ENCODE results near the gene MORN1.
A peak's percentile ranks its signal among the peaks of the same experiment; 100 is the strongest.
"Not testable (repeated sequence)": the region's sequence is repeated elsewhere in the genome, so short reads cannot be mapped to it uniquely, and the experiment has no call there.

The MORN1 gene

DNA sequence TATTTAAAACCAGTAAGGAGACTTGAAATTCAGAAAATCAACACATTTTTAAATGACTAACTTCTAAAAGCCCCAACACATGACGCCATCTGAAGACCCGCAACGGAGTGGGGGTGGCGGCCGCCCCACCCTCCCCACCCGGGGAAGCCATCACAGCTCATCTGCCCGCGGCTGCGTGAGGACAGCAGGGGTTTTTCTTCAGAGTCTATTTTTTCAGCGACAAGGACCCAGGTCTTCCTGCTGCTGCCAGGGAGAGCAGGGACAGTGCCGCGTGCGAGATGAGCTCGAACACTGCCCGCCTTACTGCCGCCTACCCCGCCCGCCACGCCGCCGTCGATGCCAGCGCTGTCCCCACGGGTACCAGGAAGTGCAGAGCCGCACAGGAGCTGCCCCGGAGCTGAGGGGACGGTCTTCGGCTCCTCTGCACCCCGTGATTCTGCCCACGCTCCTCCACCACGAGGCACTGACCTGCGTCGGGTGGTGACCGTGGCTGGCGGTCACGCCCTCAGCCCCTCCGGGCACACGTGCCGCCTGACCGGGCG, 84.2 kb downstream of the MORN1 start:
- DNase-seq (ENCODE audit: low read depth, low spot score), result no peak

DNA sequence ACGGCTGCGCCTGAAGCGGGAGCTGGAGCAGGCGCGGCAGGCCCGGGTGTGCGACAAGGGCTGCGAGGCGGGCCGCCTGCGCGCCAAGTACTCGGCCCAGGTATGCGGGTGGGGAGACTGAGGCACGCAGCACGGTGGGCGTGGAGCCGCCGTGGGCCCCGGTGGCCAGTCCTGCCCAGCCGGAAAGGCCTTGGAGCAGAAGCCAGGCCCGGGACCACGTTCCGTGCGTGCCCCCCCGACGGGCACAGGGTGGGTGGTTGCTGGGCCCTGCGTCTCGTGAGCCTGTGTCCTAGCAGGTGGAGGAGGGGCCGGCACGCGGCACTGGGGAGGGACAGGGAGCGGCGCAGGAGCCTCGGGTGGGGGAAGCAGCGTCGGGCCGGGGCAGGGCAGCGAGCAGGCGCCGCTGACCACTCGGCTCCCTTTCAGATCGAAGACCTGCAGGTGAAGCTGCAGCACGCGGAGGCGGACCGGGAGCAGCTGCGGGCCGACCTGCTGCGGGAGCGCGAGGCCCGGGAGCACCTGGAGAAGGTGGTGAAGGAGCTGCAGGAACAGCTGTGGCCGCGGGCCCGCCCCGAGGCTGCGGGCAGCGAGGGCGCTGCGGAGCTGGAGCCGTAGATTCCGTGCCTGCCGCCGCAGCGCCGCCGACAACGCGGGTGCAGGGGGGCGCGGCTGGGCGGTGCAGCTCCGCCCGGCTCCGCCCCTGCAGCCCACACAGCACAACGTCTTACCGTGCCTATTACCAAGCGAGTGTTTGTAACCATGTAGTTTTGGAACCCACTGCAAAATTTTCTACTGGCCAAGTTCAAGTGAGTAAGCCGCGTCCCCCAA, 85.0 kb downstream of the MORN1 start:
- peak; percentile 74 for DNase-seq (ENCODE audit: low read depth, low spot score)

DNA sequence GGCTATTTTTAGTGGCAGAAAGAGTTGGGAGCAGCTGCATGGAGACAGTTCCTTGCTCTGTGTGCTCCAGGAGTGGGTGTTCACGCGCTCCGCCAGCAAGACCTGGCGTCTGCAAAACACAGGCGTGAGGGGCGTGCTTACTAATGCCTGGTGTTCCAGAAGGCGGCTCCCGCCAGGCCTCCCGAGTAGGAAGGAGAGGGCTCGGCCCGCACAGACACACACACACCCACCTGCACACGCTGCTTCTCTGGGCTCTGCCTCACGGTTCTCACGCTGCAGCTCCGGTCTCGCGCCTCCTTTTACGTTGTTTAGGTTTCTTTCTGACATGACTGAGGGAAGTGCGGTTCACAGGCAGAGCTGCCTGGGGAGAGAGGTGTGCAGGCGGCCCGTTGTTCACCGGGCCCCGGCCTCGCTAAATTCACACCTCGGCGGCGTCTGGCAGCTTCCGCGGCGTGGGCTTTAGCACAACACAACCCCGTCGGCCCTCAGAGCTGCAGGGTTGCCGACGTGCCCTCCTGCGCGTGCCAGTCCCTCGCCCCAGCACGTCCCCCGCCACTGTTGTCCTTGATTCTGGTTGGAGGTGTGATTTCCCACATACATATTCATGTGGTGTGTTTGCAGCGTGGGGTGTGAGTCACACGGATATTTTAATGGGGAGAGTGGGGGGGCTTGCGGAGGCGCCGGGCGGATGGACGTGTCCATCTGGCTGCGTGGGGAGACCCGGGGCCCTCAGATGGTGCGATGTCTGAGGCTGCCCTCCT, 86.3 kb downstream of the MORN1 start:
- peak; percentile 55 for DNase-seq (ENCODE audit: low read depth, low spot score)

DNA sequence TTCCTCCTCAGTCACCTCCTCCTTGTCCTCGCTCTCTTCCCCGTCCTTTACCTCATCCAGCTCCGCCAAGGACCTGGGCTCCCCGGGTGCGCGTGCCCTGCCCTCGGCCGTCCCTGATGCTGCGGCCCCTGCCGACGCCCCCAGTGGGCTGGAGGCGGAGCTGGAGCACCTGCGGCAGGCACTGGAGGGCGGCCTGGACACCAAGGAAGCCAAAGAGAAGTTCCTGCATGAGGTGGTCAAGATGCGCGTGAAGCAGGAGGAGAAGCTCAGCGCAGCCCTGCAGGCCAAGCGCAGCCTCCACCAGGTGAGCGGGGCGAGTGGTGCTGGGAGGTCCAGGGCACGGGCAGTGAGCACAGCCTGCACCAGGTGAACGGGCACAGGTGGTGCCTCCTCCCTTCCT, 87.1 kb downstream of the MORN1 start:
- no peak for DNase-seq (ENCODE audit: low read depth, low spot score)

DNA sequence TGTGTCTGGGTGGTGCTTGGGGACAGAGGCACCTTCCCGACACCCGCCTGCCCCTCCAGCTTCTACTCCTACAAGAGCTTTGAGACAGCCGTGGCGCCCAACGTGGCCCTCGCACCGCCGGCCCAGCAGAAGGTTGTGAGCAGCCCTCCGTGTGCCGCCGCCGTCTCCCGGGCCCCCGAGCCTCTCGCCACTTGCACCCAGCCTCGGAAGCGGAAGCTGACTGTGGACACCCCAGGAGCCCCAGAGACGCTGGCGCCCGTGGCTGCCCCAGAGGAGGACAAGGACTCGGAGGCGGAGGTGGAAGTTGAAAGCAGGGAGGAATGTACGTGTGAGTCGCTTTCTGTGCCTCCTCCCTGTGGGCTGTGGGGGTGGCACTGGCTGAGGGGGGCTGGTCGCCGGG, 87.6 kb downstream of the MORN1 start:
- DNase-seq (ENCODE audit: low read depth, low spot score), result no peak

DNA sequence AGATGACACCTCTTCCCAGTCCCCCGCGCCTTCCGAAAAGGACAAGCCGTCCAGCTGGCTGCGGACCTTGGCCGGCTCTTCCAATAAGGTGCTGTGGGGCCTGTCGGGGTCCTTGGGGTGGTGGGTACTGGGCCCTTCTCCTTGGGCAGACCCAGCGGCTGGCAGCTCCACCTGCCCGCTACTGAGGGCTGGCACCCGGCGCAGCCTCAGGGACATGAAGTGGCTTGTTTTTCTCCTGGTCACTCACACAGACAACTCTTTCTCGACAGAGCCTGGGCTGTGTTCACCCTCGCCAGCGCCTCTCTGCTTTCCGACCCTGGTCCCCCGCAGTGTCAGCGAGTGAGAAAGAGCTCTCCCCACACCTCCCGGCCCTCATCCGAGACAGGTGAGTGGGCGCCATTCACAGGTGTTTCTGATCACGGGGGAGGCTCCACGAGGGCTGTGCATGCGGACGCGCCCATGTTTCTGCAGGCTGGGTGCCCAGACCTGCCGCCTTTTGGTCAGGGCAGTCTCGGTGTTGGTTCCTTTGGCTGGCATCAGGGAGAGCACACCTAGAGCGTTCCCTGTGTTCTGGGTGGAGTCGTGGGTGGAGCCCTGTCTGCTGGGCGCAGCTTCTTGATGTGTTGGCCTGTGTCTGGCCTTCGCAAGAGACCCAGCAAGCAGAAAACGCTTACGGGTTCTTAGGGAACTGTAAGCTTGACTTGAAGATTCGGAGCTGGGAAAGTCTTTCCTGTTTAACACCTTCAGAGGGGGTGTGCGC, 88.2 kb downstream of the MORN1 start:
- DNase-seq (ENCODE audit: low read depth, low spot score), result no peak

DNA sequence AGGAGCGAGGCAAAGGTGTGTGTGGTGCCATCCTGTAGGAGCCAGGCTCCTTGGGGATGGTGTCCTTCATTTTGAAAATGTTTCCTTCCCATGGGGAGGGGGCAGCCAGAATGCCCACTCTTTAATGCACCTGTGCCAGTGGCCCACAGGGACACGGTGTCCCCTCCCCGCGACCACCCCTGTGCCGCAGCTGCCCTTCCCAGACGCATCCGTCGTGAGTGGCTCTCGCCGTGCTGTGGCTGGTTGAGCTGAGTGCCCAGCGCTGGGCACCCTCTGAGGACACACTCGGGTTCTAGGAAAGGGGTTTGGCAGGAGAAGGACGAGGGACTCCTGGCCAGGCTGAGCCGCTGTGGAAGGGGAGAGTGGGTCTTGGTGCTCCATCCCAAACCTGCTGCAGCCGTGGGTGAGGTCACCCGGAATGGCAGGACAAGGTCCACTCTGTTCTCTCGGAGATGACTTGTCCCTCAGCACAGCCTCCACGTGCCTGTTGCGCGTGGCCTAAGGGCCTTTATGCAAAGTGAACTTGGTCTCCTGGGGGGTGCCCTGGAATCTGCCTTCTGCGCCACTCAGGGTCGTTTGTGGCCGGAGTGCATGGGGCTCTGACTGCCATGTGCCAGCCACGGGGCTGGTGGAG, 88.9 kb downstream of the MORN1 start:
- no peak for DNase-seq (ENCODE audit: low read depth, low spot score)

DNA sequence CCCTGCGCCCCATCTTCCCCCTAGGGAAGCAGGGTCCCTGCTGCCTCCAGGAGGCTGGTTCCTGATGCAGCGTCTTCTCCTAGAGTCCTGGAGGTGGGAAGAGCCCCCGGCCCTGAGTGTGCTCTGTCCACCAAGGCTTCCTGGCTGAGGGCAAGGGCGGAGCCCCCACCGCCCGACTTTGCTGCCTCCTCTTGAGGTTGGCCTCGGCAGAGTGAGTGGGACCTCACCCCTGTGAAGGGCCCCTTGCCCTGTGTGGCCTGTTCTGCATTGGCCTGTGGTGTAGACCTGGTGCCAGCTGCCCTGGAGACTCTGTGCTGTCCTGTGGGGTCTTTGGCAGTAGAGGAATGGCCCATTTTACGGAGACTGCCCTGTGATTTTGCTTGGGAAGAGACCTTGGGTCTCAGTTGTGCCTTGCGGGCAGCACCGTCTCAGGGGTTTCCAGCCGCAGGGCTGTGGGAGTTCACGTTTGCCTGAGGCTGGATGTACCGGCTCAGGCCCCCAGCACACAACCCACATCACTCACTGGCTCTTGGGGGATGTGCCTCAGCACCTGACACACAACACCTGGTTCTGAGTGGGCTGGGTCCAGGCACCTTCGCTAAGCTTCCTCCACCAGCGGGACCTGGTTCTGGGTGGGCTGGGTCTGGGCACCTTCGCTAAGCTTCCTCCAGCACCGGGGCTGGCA, 89.6 kb downstream of the MORN1 start:
- no peak for DNase-seq (ENCODE audit: low read depth, low spot score)

DNA sequence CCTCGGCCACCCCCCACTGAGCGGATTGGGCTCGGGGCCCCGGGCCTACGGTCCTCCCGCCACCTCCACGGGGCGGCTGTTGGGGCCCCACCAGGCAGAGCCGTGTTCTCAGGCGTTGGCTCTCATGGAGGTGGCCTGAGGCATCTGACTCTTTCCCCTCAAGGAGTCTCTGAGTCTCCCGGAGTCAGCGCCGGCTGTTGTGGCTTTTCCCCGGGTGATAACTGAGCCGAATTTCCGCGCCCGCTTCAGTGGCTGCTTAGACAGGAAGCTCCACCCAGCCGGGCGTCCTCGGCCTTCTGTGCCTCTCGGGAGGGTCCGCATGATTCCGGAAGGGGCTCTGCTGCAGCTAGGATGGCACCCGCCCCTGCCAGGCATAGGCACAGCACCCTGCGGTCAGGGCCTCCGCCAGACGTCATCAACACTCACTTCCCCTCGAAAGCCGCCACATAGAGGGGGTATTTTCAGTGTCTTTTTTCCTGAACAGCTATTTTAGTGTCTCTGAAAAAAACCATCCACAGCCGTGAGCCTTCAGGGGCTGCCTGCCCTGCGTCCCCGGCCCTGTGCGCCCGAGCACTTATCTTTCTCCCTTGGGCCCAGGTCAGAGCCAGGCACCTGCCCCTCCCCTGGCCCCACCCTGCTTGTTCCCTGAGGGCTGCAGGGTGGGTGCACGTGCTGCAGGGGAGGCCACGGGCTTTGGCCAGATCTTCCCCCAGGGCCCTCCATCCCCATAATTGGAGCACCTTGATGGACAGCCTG, 90.3 kb downstream of the MORN1 start:
- DNase-seq (ENCODE audit: low read depth, low spot score), result no peak

DNA sequence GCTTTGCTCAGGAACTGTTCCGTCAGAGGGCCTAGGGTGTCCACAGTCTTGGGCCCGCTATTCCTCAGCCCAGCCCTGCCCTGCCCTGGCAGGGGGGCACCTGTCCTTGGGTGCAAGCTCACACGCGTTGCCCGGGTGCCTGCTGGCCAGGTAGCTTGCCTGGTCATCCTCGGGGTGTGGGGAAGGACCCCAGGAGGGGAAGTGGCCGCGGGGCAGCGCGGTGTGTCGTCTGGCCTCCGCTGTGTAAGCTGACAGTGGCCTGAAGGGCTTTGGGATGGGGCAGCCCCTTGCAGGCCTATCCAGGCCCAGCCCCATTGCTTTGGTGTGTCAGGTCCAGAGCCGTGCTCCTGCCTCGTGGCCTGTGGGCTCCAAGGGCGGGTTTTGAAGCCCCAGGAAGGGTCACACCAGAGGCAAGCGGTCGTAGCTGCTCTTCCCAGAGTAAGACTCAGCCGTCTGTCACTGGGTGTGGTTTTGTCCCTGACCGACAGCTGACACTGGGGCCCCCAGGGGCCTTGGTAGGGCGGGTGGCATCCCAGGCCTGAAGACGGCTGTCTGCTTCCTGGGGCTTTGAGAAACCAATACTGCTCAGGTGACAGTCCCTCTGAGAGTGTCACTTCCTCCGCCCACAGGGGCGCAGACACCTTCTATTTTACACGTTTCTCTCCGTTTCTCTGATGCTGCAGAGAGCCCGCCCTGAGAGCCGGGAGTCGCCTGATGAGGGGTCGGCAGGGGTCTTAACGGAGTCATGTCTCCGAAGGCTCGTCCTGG, 91.2 kb downstream of the MORN1 start:
- DNase-seq (ENCODE audit: low read depth, low spot score), result no peak

DNA sequence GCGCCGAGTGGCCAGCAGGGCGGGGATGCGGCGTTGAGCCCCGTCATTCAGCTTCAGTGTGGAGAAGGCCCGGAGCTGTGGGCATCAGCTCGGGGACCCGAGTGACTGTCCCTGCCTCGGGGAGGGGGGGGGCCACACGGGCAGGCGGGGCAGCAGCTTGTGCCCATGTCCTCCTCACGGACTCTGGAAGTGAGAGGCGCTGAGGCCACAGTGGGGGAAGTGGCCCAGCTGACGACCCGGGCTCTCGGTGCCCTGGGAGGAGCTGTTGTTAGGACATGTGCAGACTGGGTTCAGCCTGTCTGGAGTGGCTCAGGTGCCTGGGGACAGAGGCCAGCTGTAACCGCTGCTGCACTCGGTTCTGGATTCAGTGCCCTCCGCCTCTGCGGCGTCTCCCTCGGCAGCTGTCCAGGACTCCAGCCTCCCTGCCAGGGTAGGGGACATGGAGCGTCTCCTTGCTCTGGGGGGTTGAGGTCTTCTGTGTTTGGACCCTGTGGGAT, 92.2 kb downstream of the MORN1 start:
- no peak for DNase-seq (ENCODE audit: low read depth, low spot score)

DNA sequence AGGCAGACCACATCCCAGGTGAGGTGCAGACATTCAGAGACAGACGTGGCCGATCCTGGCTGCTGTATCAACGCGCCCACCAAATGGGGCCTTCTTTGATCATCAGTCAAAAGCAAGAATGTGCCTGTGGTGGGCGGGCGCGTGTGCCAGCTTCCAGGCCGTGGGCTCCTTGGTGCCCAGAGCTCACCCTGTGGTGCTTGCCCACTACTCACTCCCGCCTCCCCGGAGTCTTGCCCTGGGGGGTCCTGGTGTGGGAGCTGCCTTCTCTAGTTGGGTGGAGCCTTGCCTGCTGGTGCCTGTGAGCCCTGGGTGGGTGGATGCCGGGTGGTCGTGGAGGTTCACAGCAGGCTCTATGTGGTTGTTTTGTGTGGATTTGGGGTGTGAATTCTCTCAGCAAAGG, 92.7 kb downstream of the MORN1 start:
- DNase-seq (ENCODE audit: low read depth, low spot score), result no peak

DNA sequence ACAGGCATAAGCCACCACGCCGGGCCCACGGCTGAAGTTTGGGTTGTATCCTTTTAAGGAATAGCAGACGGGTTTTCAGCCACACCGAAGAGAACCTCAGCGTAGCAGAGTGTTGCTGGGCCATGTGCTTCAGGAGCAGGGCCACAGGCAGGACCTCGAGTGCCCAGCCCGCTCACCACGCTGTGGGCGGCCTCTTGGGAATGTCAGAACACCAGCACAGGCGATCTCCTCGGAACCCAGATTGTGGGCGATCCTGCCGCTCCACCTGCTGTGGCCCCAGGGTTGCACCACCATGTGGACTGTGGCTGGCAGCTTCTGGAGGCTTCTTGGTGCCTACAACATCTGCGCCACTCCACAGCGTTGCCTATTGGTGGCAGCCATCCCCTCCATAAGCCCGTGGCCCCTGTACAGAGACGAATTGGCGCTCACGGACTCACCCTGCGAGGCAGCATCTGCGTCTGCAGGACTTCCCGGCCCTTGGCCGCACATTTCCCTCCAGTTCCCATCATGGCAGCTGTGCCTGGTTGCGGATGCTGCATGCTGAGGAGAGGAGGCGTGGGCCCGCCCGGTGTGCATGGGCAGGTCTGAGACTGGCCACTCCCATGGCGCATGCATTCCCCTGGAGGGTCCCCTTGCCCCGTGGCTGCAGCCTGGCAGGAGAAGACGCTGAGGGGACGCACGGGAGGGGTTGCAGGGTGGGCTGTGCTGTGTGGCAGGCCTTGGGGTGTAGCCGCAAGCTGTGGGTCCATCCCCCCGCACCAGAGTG, 93.9 kb downstream of the MORN1 start:
- no peak for DNase-seq (ENCODE audit: low read depth, low spot score)

DNA sequence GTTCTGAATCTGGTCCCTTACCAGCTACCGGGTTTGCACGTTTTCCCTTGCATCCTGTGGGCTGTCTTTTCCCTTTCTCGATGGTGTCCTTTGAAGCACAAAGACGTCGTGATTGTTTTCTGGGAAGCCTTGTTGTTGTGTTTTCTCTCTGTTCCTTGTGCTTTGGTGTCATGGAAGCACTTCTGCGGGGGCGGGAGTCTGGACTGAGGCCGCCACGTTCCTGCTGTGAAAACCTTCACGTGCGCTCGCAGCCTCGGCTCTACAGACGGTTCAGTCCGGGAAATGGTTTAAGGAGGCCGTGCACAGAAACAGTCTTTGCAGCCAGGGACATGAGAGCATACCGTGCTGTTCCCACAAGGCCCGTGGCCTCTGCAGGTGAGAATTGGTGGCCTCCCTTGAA, 94.7 kb downstream of the MORN1 start:
- DNase-seq (ENCODE audit: low read depth, low spot score), result no peak

DNA sequence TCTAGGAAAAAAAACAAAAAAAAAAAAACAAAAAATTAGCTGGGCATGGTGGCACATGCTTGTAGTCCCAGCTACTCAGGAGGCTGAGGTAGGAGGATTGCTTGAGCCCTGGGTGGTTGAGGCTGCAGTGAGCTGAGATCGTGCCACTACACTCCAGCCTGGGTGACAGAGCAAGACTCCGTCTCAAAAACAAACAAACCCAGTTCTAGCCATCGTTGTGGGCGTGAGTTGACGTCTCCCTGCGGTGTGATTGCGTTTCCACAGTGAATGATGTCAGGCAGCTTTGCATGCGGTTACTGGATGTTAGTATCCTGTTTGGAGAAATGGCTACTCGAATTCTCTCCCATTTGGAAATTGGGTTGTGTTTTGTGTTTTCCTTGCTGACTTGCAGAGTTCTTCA, 95.1 kb downstream of the MORN1 start:
- DNase-seq (ENCODE audit: low read depth, low spot score), result not testable (repeated sequence)

DNA sequence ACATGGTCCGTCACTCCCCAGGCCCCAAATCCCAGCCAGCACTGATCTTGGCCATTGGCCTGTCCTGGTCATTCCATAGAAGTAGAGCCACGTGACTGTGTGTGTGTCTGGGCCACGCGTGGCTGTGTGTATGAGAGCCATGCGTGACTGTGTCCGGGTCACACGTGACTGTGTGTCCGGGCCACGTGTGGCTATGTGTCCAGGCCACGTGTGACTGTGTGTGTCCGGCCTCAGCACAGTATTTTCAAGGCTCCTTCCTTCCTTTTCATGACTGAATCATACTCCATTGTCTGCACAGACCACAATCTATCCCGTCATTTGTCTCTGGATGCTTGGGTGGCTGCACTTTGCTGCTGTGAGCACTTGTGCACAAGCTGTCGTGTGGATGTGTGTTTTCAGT, 95.8 kb downstream of the MORN1 start:
- DNase-seq (ENCODE audit: low read depth, low spot score), result no peak

DNA sequence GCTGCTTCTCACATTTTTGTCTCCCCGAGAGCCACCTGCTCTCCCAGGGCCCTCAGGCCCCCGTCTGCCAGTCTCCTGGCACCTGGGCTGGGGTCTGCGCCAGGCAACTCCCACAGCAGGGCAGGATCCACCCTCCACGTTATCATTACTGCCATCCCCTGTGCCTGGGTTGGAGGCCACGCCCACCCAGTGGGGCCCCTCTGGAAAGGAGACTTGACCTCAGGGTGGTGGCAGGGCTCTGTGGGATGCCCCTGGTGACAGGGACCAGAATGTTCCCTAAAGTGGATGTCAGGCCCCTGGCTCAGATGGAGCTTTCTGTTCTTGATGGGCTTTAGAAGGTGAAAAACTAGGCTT, 96.7 kb downstream of the MORN1 start:
- no peak for DNase-seq (ENCODE audit: low read depth, low spot score)

DNA sequence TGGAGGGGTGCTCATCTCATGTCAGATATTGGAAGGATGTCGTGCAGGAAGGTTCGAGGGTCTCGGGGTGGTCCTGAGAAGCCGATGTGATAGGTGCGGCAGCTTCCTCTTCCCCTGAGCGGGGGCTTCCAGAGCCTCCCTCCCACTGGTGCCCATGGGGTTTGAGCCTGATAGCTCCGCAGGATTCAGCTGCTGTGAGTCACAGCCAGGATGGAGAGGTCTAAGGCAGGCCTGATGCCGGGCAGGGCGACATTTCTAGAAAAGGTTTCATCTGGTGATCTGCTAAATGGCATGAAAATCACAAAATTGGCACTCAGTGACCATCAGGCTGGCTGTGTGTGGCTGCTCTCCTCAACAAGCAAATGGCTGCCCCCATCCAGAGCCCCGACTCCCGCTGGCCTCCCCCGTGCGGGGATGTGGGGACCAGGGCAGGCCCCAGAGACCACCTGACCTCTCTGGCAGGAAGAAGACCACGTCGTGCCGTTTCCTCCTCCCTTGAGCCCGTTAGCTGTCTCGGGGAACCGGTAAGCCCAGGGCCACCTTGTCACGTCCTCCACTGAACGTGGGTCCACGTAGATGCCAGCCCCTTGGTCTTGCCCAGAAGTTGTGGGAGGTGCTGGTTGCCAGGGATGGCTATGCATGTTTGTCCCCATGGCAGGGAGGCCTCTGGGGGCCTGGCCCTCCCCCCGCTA, 97.2 kb downstream of the MORN1 start:
- DNase-seq (ENCODE audit: low read depth, low spot score), result no peak

Measured in ELF-1 (cell line).